Sigmoid colon (tissue), 4 donors: ENCODE results near the gene HAGH.

Experiments
- CTCF ChIP-seq, 4 experiments: fragments of 450-650 bp in 3 of 4; fragments of 200-600 bp in 1 of 4; IDR thresholded peaks; one replicate each; pipeline ENCODE4 v1.5.1; 2016 to 2019; ENCODE audit warnings: antibody characterized with exemption in 4 of 4, mild to moderate bottlenecking in 3 of 4, moderate library complexity in 2 of 4
- EP300 ChIP-seq, 4 donors: sonication (generic); formaldehyde crosslinking; IDR thresholded peaks; one replicate each; pipeline ENCODE4 v1.6.1; 2017; ENCODE audit warnings: antibody characterized with exemption in 4 of 4
- POLR2A ChIP-seq, 2 donors: fragments of 450-650 bp; IDR thresholded peaks; one replicate each; pipeline ENCODE4 v1.6.1; 2016; ENCODE audit warnings: antibody characterized with exemption in 2 of 2, mild to moderate bottlenecking in 2 of 2, moderate library complexity in 2 of 2
- POLR2AphosphoS5 ChIP-seq, 4 donors: sonication (generic); formaldehyde crosslinking; IDR thresholded peaks; one replicate each; pipeline ENCODE4 v1.6.1; 2017; ENCODE audit warnings: antibody characterized with exemption in 4 of 4

GRCh38 chr16:1793578-1794220 is 32.9 kb downstream of the HAGH start, which contains the start of gene IGFALS:
- TF ChIP-seq CTCF (IDR thresholded peaks at IDR 0.05) = no peak
- no peak for TF ChIP-seq POLR2A (IDR thresholded peaks at IDR 0.05)
- TF ChIP-seq POLR2AphosphoS5 (IDR thresholded peaks at IDR 0.05) = no peak
- no peak for TF ChIP-seq EP300 (IDR thresholded peaks at IDR 0.05)
